Thyroid gland (tissue), 4 donors: ENCODE measurements around the gene CLIC1. TPM values are rescaled to one million over a fixed set of nuclear protein-coding genes. Genes with fewer than 3 reads are reported as not detected.

Experiments
- DNase-seq, 2 donors: peaks; one replicate each; pipeline ENCODE4 v3.0.0-alpha.2; 2019
- H3K27ac ChIP-seq, 3 donors: fragments of 200-600 bp; sonication (generic); 1 replicate in 2 of 3; 2 replicates in 1 of 3; pipeline ENCODE4 v1.5.1; 2016 to 2019; ENCODE audit warnings: mild to moderate bottlenecking in 1 of 3, moderate library complexity in 1 of 3
- H3K27me3 ChIP-seq: fragments of 200-600 bp; sonication (generic); one replicate; pipeline ENCODE4 v1.5.1; 2019
- H3K36me3 ChIP-seq, 2 donors: fragments of 200-600 bp; sonication (generic); one replicate each; pipeline ENCODE4 v1.5.1; 2016 to 2019
- H3K4me1 ChIP-seq, 2 donors: fragments of 200-600 bp; sonication (generic); one replicate each; pipeline ENCODE4 v1.5.1; 2017 to 2019
- H3K4me3 ChIP-seq, 3 donors: fragments of 200-600 bp; sonication (generic); replicated peaks in 1 of 3; 1 replicate in 2 of 3; 2 replicates in 1 of 3; pipeline ENCODE4 v1.5.1; 2016; ENCODE audit warnings: mild to moderate bottlenecking in 1 of 3
- H3K9me3 ChIP-seq: fragments of 200-600 bp; sonication (generic); one replicate; pipeline ENCODE4 v1.5.1; 2017
- POLR2A ChIP-seq, 2 donors: fragments of 450-650 bp; IDR thresholded peaks; one replicate each; pipeline ENCODE4 v1.6.1; 2017; ENCODE audit warnings: antibody characterized with exemption in 2 of 2, mild to moderate bottlenecking in 2 of 2, moderate library complexity in 1 of 2
- WGBS, 2 donors: methylation state at CpG; one replicate each; pipeline ENCODE4 v1.1.5; 2017; 5-methylcytosine and 5-hydroxymethylcytosine counted together
- intact Hi-C: fragments of 100-400 bp; cut with DNase I; formaldehyde crosslinking; loops from one replicate; pipeline ENCODE4 v1.15.1; 2023
- total RNA-seq, 4 donors: library from RNA; depleted of rRNA; stranded (reverse); fragments of >200 nt; gene quantifications; one replicate each; pipeline ENCODE4 v1.2.3, GENCODE V29; 2016
- TF ChIP-seq, protein P1 (sequence below), 6 experiments: fragments of 200-600 bp in 3 of 6; fragments of 450-650 bp in 3 of 6; sonication (generic) in 3 of 6; IDR thresholded peaks; one replicate each; pipeline ENCODE4 v1.5.1; 2016 to 2019; ENCODE audit warnings: antibody characterized with exemption in 6 of 6, mild to moderate bottlenecking in 2 of 6, inconsistent platforms in 1 of 6, moderate library complexity in 1 of 6

Gene CLIC1
- total RNA-seq, 4 donors from 2014 or later, result 222 to 314 (median 247) TPM

DNA sequence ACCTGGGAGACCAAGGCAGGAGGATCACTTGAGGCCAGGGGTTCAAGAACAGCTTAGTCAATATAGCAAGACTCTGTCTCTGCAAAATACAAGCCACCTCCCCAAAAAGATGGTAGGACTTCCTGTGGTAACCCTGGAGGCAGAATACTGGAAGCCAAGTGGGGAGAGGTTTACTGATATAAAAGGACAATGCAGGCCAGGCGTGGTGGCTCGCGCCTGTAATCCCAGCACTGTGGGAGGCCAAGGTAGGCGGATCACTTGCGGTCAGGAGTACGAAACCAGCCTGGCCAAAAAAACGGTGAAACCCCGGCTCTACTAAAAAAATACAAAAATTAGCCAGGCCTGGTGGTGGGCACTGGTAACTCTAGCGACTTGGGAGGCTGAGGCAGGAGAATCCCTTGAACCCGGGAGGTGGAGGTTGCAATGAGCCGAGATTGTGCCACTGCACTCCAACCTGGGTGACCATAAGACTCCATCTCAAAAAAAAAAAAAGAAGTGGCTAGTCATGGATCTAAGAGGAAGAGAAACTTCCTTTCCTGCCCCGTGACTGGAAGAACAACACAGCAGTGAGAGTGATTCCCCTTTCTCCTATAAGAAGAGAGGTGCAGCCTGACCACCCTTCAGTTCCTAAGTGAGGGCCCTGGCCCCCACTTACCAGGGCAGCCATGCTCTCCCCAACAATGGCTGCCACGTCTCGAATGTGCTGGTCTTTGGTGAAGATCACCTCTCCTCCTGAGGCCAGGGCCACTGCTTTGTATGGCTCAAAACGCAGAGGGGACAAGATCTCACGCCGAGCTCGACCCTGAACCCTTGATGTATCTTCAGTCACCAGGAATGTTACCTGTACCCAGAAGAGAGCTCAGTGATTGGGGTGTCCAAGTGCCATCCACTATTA is 32.3 kb upstream of the CLIC1 start:
- TF ChIP-seq, protein P1, sequence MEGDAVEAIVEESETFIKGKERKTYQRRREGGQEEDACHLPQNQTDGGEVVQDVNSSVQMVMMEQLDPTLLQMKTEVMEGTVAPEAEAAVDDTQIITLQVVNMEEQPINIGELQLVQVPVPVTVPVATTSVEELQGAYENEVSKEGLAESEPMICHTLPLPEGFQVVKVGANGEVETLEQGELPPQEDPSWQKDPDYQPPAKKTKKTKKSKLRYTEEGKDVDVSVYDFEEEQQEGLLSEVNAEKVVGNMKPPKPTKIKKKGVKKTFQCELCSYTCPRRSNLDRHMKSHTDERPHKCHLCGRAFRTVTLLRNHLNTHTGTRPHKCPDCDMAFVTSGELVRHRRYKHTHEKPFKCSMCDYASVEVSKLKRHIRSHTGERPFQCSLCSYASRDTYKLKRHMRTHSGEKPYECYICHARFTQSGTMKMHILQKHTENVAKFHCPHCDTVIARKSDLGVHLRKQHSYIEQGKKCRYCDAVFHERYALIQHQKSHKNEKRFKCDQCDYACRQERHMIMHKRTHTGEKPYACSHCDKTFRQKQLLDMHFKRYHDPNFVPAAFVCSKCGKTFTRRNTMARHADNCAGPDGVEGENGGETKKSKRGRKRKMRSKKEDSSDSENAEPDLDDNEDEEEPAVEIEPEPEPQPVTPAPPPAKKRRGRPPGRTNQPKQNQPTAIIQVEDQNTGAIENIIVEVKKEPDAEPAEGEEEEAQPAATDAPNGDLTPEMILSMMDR (IDR thresholded peaks at IDR 0.05), result no peak
- no peak for TF ChIP-seq POLR2A (IDR thresholded peaks at IDR 0.05)
- no peak for DNase-seq
- H3K4me3 ChIP-seq, result no peak overlapping the region
- H3K4me1 ChIP-seq, result no peaks in the 10 kb centered on the region
- whole genome bisulfite sequencing, 2 donors, result 90 to 92% methylated on average over 18 of the region's 18 CpGs
- no peak overlapping the region for H3K27ac ChIP-seq
- H3K9me3 ChIP-seq, result no peaks in the 10 kb centered on the region
- H3K36me3 ChIP-seq, result no peaks in the 10 kb centered on the region
- intact Hi-C loops, result no loop called here
- no peaks in the 10 kb centered on the region for H3K27me3 ChIP-seq

DNA sequence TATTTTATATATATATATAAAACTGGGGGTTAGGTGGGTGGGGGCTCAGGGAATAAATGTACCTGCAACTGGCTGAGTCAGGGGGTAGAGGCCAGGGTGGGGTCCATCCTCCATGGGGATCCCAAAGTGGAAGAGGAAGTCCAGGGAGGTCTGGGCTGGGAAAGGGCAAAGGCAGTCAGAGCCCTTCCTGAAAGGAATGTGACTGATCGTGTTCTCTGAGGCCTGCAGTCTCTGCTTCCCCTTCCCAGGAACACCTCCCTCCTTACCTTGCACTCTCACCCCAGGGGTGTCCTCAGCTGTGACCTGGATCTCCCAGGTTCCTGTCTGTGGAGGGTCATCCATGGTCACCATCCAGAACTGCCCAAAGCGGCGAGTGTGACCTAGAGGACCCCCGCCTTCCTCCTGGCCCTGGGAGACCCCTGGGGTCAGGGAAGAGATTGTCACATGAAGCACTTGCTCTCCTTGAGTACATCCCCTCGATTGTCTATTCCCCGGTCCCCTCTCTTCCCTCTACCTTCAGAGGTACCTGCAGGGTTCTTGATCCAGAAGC is 30.8 kb upstream of the CLIC1 start:
- Histone ChIP-seq H3K36me3 (no peaks in the 10 kb centered on the region), H3K27ac (no peak overlapping the region), H3K4me1 (no peaks in the 10 kb centered on the region), H3K4me3 (no peak overlapping the region), H3K27me3 (no peaks in the 10 kb centered on the region), H3K9me3 (no peaks in the 10 kb centered on the region)
- intact Hi-C loops, result no loop called here
- no peak for DNase-seq
- TF ChIP-seq, protein P1 (IDR thresholded peaks at IDR 0.05), result no peak
- TF ChIP-seq POLR2A (IDR thresholded peaks at IDR 0.05), result no peak
- WGBS, 2 donors, result 70 to 85% methylated on average over 3 to 6 of the region's 6 CpGs

DNA sequence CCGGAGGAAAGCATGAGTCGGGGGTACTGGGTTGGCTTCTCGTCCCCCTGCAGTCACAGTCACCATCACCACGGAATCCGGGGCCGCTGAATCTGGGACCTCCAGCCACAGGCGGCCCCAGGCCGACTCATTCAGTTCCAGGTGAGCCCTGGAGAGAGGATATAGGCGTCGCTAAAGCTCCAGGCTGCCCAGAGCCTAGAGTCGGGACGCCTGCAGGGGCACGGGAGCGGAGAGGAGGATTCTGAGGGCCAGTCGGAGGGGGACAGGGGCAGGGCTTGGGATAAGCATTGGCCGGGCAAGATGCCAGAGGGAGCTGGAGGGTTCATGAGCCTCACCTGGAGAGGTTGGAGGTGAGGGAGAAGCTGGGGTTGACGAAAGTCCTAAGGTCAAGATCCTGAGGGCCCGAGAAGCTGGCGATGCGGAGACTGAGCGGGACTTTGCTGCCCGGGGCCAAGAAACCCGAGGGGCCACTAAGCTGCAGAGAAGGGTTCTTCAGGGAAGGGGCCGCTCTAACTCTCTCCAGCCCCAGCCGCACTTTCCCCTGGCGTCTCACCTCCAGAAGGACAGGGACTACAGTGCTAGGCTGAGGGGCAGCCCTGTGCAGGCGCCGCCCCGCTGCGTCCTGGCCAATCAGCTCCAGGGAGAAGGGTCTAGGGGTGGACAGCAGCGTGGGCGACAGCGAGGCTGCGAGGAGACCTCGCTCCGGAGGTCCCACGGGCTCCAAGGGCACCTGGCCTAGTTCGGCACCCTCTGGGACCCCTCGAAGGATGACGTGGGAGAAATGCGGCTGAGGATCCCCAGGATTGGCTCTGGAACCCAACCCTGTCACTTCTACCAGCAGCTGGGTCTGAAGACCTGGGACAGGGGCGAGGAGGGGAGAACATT is 29.8 kb upstream of the CLIC1 start:
- Histone ChIP-seq H3K9me3 (no peaks in the 10 kb centered on the region), H3K36me3 (no peaks in the 10 kb centered on the region), H3K27ac (no peak overlapping the region), H3K4me1 (no peaks in the 10 kb centered on the region), H3K4me3 (peak overlapping the region in 1 of 3 donors; percentile 4), H3K27me3 (no peaks in the 10 kb centered on the region)
- peak; percentile 18 to 38 for DNase-seq
- TF ChIP-seq, protein P1 (IDR thresholded peaks at IDR 0.05), result no peak
- peak in 1 of 2 donors; percentile 5 for TF ChIP-seq POLR2A (IDR thresholded peaks at IDR 0.05)
- WGBS, 2 donors, result 32 to 57% methylated on average over 24 to 28 of the region's 42 CpGs
- intact Hi-C loops, result no loop called here

- H3K9me3 ChIP-seq, result no peaks in the 10 kb centered on the region
- TF ChIP-seq POLR2A (IDR thresholded peaks at IDR 0.05), result no peak
- TF ChIP-seq, protein P1 (IDR thresholded peaks at IDR 0.05), result no peak
- H3K4me1 ChIP-seq, result no peaks in the 10 kb centered on the region
- intact Hi-C loops, result no loop called here
- H3K27ac ChIP-seq, result no peak overlapping the region
- 80 to 83% methylated on average over 9 of the region's 9 CpGs for WGBS, 2 donors
- no peak for DNase-seq
- no peak overlapping the region for H3K4me3 ChIP-seq
- H3K36me3 ChIP-seq, result no peaks in the 10 kb centered on the region
- no peaks in the 10 kb centered on the region for H3K27me3 ChIP-seq
Measured at GRCh38 chr6:31765559-31765909, 29.2 kb upstream of the CLIC1 start.
